Measurements from ENCODE around the gene ENOX1. TPM values are rescaled to one million over a fixed set of nuclear protein-coding genes. Genes with fewer than 3 reads are reported as not detected.

ENOX1 gene
- total and polyA plus RNA-seq, 2 of the 8 experiments (the other 6 are each of a cell fraction or from before 2014, with no cell fraction given): 0.23 to 0.37 TPM

GRCh38 chr13:43343645-43344044 is 443.1 kb downstream of the ENOX1 start:
- no peak for TF ChIP-seq ATF3 (IDR thresholded peaks at IDR 0.05; ENCODE audit: insufficient read depth, low read depth, low read length)
- no peak for TF ChIP-seq KDM1A (IDR thresholded peaks at IDR 0.05; ENCODE audit: borderline replicate concordance, low read length)
- no peak for TF ChIP-seq TBP (IDR thresholded peaks at IDR 0.05; ENCODE audit: low read depth, low read length)
- TF ChIP-seq GABPA (IDR thresholded peaks at IDR 0.05; ENCODE audit: borderline replicate concordance, insufficient read depth, low read length): no peak
- TF ChIP-seq SAP30 (IDR thresholded peaks at IDR 0.05; ENCODE audit: insufficient read depth, insufficient replicate concordance, low read length): no peak
- no peak for TF ChIP-seq KDM5A (IDR thresholded peaks at IDR 0.05; ENCODE audit: low read length)
- no peak for TF ChIP-seq POU5F1 (IDR thresholded peaks at IDR 0.05; ENCODE audit: low read depth, low read length)
- TF ChIP-seq SP1 (IDR thresholded peaks at IDR 0.05; ENCODE audit: low read depth, low read length): no peak
- TF ChIP-seq TEAD4 (IDR thresholded peaks at IDR 0.05; ENCODE audit: low read depth, low read length): no peak
- TF ChIP-seq EZH2 (IDR thresholded peaks at IDR 0.05; ENCODE audit: low read depth, low read length, severe bottlenecking): no peak
- TF ChIP-seq CREB1 (IDR thresholded peaks at IDR 0.05): no peak
- no peak for TF ChIP-seq POLR2AphosphoS5 (IDR thresholded peaks at IDR 0.05; ENCODE audit: low read depth, low read length)
- TF ChIP-seq FOSL1 (IDR thresholded peaks at IDR 0.05; ENCODE audit: insufficient read depth, low read depth, low read length): no peak
- no peak for TF ChIP-seq JUND (IDR thresholded peaks at IDR 0.05; ENCODE audit: low read length)
- TF ChIP-seq CBX8 (IDR thresholded peaks at IDR 0.05; ENCODE audit: borderline replicate concordance, low read depth, low read length): no peak
- Histone ChIP-seq H3K36me3 (ENCODE audit: control insufficient read depth in 2 of 4, insufficient read depth in 4 of 4, low read length in 3 of 4) (no peaks in the 10 kb centered on the region), H3K9ac (replicated peaks in 1 of 4; ENCODE audit: extremely low read depth in 1 of 4, low read depth in 3 of 4, low read length in 3 of 4) (no peak overlapping the region), H3K79me2 (ENCODE audit: control insufficient read depth in 1 of 2, insufficient read depth in 2 of 2, low read length in 2 of 2) (no peaks in the 10 kb centered on the region), H3K79me1 (ENCODE audit: low read depth, low read length) (no peaks in the 10 kb centered on the region), H4K5ac (ENCODE audit: insufficient read length, low read depth, low read length) (no peak overlapping the region), H3K56ac (replicated peaks; ENCODE audit: insufficient read length, low read depth, low read length) (no peak overlapping the region), H3K23ac (ENCODE audit: insufficient read length) (no peak overlapping the region), H2BK20ac (ENCODE audit: low read length) (no peak overlapping the region), H2BK120ac (replicated peaks; ENCODE audit: low read depth, low read length) (no peak overlapping the region), H4K91ac (replicated peaks; ENCODE audit: insufficient read length, low read length) (no peak overlapping the region), H3K4me3 (ENCODE audit: extremely low read depth in 1 of 4, insufficient read depth in 2 of 4, low read depth in 3 of 4, low read length in 4 of 4) (no peak overlapping the region), H3K27me3 (replicated peaks in 1 of 4; ENCODE audit: control insufficient read depth in 3 of 4, extremely low read depth in 1 of 4, insufficient read depth in 3 of 4, low read length in 3 of 4) (no peaks in the 10 kb centered on the region; a peak in 1 of 7 replicates), H2BK12ac (ENCODE audit: low read depth, low read length) (no peak overlapping the region), H2AK5ac (ENCODE audit: low read depth, low read length) (no peak overlapping the region), H3K4ac (replicated peaks; ENCODE audit: insufficient read length, low read depth, low read length) (no peak overlapping the region), H4K20me1 (replicated peaks in 1 of 2; ENCODE audit: control insufficient read depth in 1 of 2, insufficient read depth in 2 of 2, low read length in 2 of 2) (no peaks in the 10 kb centered on the region), H2BK15ac (ENCODE audit: low read length) (no peak overlapping the region), H3K27ac (ENCODE audit: low read depth, low read length) (no peak overlapping the region), H3K18ac (ENCODE audit: extremely low read depth, low read length) (no peak overlapping the region), H3K14ac (ENCODE audit: insufficient read length) (no peak overlapping the region), H2AFZ (ENCODE audit: low read length) (no peak overlapping the region), H2BK5ac (ENCODE audit: low read depth, low read length) (no peak overlapping the region), H4K8ac (ENCODE audit: extremely low read depth, insufficient read depth, low read length) (no peak overlapping the region), H3K23me2 (ENCODE audit: low read depth, low read length) (no peaks in the 10 kb centered on the region), H3K4me1 (replicated peaks in 1 of 4; ENCODE audit: control insufficient read depth in 3 of 4, insufficient read depth in 4 of 4, low read length in 3 of 4) (peaks cover 0 to 4% (median 1%) of the 10 kb centered on the region in 4 experiments; a peak in 1 of 7 replicates), H3K4me2 (ENCODE audit: insufficient read depth in 1 of 2, low read depth in 2 of 2, low read length in 2 of 2) (no peak overlapping the region), H3K9me3 (ENCODE audit: insufficient read depth in 2 of 2, low read depth in 1 of 2, low read length in 1 of 2) (no peaks in the 10 kb centered on the region)
- DNase-seq (ENCODE audit: low read depth in 1 of 2, low spot score in 2 of 2) (no peak), FAIRE-seq (no peak)
- POLR2A ChIA-PET (ENCODE audit: partially characterized antibody): no interaction called here
- CTCF ChIA-PET (ENCODE audit: partially characterized antibody): no interaction called here
- WGBS, 2 experiments (ENCODE audit: extremely low coverage in 1 of 2, insufficient coverage in 1 of 2, insufficient read length in 1 of 2, insufficient replicate concordance in 2 of 2, low coverage in 1 of 2, low lambda C conversion rate in 2 of 2, missing lambda C conversion rate in 1 of 2): 91% methylated on average over 2 of the region's 2 CpGs; no CpG with 5 or more reads in 1 of the 2 experiments

Data from H1 (cell line).